ENCODE measurements around the gene MYH6.
"Not testable (repeated sequence)": the region's sequence is repeated elsewhere in the genome, so short reads cannot be mapped to it uniquely, and the experiment has no call there.

The MYH6 gene

DNA sequence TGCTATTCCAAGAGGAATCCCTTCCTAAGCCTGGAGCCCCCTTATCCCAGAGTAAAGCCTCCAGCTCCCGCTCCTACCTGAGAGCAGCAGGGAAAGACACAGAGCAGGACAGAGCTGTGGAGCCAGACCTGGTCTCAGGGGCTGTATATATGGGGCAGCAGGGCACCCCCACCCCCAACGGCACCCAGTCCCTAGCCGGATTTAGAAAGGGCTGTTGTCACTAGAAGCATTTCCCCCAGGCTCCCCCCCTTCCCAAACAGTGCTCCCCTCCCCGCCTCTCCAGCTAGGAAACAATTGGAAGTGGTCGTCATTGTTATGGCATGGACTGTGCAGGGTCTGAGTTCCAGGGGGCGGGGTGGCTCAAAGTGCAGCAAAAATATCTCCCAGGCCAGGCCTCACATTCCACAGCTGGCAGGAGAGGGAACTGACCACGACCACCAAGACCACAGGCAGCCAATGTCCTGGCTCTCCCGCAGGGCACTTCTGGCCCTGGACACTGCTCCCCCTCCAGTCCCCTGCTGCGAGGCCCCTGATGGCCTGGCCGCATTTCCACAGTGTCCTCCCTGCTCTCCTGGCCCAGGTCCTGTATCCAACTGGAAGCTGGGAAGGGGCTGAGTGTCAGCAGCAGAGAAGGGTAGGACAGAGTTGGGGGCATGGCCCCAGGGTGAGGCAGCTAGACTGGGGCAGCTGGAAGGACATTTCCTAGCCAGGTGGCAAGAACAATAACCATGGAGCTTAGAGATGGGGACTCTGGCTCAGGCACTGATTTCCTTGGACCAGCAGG is 27.7 kb upstream of the MYH6 start, which contains the start of gene MYH7:
Gene MYH7 (minus strand): TSS at position 118 of the 784 bp plus-strand sequence. CDS start 1,928 bp downstream, outside the sequence.
- DNase-seq: no peak

GRCh38 chr14:23434488-23435222 is 26.6 kb upstream of the MYH6 start:
- no peak for DNase-seq

GRCh38 chr14:23433457-23433856 is 25.4 kb upstream of the MYH6 start:
- no peak for DNase-seq

GRCh38 chr14:23432946-23433345 is 24.9 kb upstream of the MYH6 start:
- DNase-seq: no peak

GRCh38 chr14:23432102-23432925 is 24.2 kb upstream of the MYH6 start:
- no peak for DNase-seq

- no peak for DNase-seq
These were observed 23.4 kb upstream of the MYH6 start for GRCh38 chr14:23431486-23431885.

GRCh38 chr14:23430723-23431085 is 22.6 kb upstream of the MYH6 start:
- DNase-seq: no peak

- no peak for DNase-seq
These were observed 22.1 kb upstream of the MYH6 start for GRCh38 chr14:23430016-23430722.

DNA sequence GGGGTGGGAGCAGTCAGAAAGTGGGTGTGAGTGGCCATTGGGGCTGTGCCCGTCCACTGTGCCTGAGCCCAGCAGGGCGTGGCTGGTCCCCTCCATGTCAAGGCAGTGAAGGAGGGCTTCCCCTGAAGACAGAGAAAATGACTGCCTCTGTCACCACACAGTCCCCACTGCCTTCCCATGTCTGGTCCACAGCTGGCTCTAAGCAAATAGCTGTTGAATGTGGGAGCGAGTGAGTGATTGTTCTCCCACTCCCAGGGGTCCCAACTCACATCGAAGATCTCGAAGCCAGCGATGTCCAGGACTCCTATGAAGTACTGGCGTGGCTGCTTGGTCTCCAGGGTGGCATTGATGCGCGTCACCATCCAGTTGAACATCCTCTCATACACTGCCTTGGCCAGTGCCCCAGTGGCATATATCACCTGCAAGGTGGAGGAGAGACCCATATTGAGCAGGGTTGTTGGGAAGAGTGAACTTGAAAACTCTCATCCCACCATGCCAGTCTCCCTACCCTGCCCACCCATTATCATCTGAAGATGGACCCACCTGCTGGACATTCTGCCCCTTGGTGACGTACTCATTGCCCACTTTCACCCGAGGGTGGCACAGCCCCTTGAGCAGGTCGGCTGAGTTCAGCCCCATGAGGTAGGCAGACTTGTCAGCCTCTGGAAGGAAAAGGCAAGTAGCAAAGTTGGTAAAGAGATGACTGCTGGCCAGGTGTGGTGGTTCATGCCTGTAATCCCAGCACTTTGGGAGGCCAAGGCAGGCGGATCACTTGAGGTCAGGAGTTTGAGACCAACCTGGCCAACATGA is 20.8 kb upstream of the MYH6 start:
- no peak for DNase-seq

- DNase-seq: not testable (repeated sequence)
These were observed 17.7 kb upstream of the MYH6 start for GRCh38 chr14:23425798-23426197.

DNA sequence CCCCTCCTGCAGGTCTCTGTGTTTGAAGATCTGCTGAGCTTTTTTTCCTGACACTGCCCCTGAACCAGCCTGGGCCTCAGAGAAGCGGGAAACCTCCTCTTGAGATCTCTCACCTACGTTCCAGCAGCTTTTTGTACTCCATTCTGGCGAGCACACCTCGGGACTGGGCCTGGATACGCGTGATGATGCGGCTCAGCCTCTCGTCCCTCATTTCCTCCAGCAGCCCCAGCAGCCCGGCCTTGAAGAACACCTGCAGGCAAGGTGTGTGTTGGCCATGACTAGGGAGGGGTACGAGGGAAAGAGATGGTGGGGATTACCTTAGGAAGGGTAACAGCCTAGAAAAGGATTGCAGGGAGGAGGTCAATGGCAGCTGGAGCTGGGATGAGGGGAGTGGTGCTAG is 17.1 kb upstream of the MYH6 start:
- no peak for DNase-seq

DNA sequence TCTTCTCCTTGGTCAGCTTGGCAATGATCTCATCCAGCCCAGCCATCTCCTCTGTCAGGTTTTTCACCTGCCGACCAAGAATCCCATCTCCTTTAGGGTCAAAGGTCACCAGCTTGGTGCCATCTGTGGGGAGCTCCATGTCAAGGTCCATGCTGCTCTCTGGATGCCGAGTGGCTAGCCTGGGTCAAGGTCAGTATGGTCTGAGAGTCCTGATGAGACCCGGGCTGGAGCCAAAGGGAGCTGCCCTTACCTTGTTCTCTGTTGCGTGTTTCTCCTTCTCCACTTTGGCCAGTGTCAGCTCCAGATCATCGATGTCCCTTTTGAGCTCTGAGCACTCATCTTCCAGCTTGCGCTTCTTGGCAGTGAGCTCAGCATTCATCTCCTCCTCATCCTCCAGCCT is 15.6 kb upstream of the MYH6 start:
- DNase-seq: no peak

DNA sequence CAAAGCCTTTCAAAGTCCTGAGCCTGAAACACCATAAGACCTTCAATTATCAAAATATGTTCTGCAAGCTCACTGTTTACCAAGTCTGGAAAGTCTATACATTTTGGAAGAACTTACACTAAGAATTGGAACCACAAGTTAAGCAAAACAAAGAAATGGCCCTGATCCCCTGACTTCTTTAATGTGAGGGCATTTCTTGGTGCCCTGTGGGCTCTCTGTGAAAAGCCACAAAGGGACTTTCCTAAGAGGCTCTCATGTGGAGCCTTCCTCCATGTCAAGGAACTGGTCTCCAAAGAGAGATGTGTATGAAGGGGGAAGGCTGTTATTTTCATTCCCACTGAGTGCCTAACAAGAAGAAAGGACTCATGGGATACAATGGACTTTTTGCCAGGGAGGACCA is 13.5 kb upstream of the MYH6 start:
- DNase-seq: no peak

DNA sequence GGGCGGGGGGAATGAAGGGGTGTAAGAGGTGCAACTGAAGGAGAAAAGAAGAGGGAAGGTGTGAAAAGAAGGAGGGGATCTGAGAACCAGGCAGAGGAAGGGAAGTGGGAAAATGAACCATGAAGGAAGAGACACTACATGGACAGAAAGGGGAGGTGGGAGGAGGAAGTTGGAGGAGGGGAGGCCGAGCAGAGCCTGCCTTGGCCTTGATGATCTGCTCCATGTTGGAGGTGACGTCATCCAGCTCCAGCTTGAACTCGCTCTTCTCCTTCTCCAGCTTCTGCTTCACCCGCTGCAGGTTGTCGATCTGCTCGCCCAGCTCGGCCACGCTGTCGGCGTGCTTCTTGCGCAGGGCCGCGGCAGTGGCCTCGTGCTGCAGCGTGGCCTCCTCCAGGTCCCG is 11.6 kb upstream of the MYH6 start:
- DNase-seq: not testable (repeated sequence)

- no peak for DNase-seq
These were observed 9.9 kb upstream of the MYH6 start for GRCh38 chr14:23418021-23418420.

DNA sequence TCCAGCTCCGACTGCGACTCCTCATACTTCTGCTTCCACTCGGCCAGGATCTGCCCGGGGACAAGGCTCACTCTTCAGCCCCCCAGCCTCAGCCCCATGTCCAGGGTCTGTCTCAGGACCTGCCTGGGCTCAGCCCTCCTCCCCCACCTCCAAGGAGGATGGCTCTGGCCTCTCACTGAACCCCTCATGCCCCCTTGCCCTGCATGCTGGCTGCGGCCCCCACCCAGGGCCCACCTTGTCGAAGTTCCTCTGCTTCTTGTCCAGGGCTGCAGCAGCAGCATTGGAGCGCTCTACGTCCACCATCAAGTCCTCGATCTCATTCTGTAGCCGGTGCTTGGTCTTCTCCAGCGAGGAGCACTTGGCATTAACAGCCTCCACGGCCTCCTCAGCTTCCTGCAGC is 9.2 kb upstream of the MYH6 start:
- DNase-seq: not testable (repeated sequence)

DNA sequence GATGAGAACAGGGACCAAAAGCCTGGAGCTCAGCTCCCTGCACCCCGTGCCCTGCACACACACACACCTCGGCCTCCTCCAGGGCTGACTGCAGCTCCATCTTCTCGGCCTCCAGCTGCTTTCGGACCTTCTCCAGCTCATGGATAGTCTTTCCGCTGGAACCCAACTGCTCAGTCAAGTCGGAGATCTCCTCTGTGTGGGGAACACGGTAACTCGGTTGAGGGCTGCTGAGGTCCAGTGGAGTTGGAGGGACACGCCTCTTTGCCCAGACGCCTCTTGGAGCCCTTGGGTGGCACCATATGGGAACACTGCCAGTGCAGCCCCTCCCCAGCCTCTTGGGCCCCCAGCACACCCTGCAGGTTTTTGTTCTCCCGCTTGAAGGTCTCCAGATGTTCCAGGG is 8.7 kb upstream of the MYH6 start:
- DNase-seq: no peak

- DNase-seq: no peak
These were observed 8.0 kb upstream of the MYH6 start for GRCh38 chr14:23415821-23416778.

- DNase-seq: no peak
These were observed 7.1 kb upstream of the MYH6 start for GRCh38 chr14:23414906-23415820.

DNA sequence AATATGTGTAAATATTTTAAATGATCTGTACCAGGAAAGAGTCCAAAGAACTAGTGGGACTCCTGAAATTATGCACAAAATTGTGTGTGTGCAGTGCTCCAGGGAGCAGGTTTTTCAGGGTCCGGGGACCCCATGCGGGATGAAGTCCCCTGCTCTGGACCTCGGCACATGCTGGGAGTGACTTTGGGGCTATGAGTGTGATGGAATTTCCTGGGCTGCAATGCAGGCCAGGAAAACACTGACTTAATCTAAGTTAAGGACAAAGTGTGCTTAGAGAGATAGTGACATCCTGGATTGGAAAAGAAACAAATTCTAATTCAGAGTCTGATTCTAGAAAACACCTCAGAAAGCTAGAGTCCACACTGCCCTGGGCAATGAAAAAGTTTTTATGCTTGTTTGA is 6.2 kb upstream of the MYH6 start:
- DNase-seq: no peak
